Transverse colon (tissue), 4 donors: ENCODE data around the gene CACNG6.

ENCODE experiments used
- EP300 ChIP-seq: sonication (generic); formaldehyde crosslinking; IDR thresholded peaks from one replicate; pipeline ENCODE4 v1.6.1; 2017; ENCODE audit warnings: antibody characterized with exemption, low read depth
- POLR2AphosphoS5 ChIP-seq, 3 donors: sonication (generic); formaldehyde crosslinking; IDR thresholded peaks; one replicate each; pipeline ENCODE4 v1.6.1; 2016; ENCODE audit warnings: antibody characterized with exemption in 3 of 3
- TF ChIP-seq, protein P1 (sequence below), 5 experiments: fragments of 200-600 bp in 3 of 5; fragments of 450-650 bp in 2 of 5; sonication (generic) in 3 of 5; IDR thresholded peaks; 1 replicate in 2 of 5; 2 replicates in 3 of 5; pipeline ENCODE4 v1.5.1; 2016 to 2017; ENCODE audit warnings: antibody characterized with exemption in 5 of 5, inconsistent platforms in 3 of 5, mild to moderate bottlenecking in 2 of 5, moderate library complexity in 1 of 5

DNA sequence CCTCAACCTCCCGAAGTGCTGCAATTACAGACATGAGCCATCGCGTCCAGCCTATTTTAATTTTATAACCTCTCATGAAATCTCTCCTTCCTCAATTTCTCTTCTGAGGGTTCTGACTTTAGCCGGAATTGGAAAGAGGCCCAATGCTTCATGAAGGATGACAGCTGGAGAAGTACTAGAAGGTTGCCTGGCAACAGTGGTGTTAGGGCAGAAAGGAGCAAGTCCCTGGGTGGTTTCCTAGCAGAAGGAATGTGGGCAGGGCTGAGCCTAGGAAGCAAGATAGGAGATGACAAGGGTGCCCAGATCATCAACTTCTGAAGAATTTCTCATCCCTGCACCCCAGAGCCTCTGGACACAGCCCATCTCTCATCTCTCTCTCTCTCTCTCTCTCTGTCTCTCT lies 25.8 kb downstream of the CACNG6 start:
- TF ChIP-seq, protein P1, sequence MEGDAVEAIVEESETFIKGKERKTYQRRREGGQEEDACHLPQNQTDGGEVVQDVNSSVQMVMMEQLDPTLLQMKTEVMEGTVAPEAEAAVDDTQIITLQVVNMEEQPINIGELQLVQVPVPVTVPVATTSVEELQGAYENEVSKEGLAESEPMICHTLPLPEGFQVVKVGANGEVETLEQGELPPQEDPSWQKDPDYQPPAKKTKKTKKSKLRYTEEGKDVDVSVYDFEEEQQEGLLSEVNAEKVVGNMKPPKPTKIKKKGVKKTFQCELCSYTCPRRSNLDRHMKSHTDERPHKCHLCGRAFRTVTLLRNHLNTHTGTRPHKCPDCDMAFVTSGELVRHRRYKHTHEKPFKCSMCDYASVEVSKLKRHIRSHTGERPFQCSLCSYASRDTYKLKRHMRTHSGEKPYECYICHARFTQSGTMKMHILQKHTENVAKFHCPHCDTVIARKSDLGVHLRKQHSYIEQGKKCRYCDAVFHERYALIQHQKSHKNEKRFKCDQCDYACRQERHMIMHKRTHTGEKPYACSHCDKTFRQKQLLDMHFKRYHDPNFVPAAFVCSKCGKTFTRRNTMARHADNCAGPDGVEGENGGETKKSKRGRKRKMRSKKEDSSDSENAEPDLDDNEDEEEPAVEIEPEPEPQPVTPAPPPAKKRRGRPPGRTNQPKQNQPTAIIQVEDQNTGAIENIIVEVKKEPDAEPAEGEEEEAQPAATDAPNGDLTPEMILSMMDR (IDR thresholded peaks at IDR 0.05), result no peak
- TF ChIP-seq POLR2AphosphoS5 (IDR thresholded peaks at IDR 0.05) (no peak), EP300 (no peak)
